K562 (cell line): ENCODE measurements around the gene TAF5L.

ENCODE experiments used
- EZH2 ChIP-seq: IDR thresholded peaks from 2 replicates; pipeline ENCODE4 v1.6.1; 2012; ENCODE audit warnings: low read depth, mild to moderate bottlenecking, inconsistent platforms, low read length, borderline replicate concordance
- HOXB6 ChIP-seq: fragments of 250-450 bp; sonication (Bioruptor Pico); IDR thresholded peaks from 2 replicates; pipeline ENCODE4 v1.5.1; 2022; ENCODE audit warnings: mild to moderate bottlenecking, borderline replicate concordance
- MXI1 ChIP-seq: IDR thresholded peaks from 2 replicates; pipeline ENCODE4 v1.6.1; 2011; ENCODE audit warnings: low read depth, mild to moderate bottlenecking, improper control_type of control experiment, low read length
- SAFB ChIP-seq: fragments of 200-400 bp; formaldehyde crosslinking; IDR thresholded peaks from 2 replicates; pipeline ENCODE4 v1.6.1; 2017; ENCODE audit warnings: low read depth, low read length, borderline replicate concordance
- SAFB2 ChIP-seq: fragments of 200-400 bp; formaldehyde crosslinking; IDR thresholded peaks from 2 replicates; pipeline ENCODE4 v1.6.1; 2018; ENCODE audit warnings: borderline replicate concordance, low read length, low read depth, moderate library complexity; ENCODE audit not compliant: severe bottlenecking
- SPI1 ChIP-seq: IDR thresholded peaks from 2 replicates; pipeline ENCODE4 v1.6.1; 2011; ENCODE audit warnings: low read depth, low read length, control low read depth, borderline replicate concordance
- SRSF7 ChIP-seq: fragments of 200-400 bp; formaldehyde crosslinking; optimal IDR thresholded peaks from 2 replicates; pipeline ENCODE3; 2017; ENCODE audit warnings: mild to moderate bottlenecking, low read depth, low read length
- UBTF ChIP-seq, 2 experiments: IDR thresholded peaks; 2 replicates each; pipeline ENCODE4 v1.6.1; 2012; ENCODE audit warnings: improper control_type of control experiment in 2 of 2, low read depth in 2 of 2, low read length in 2 of 2, borderline replicate concordance in 1 of 2

GRCh38 chr1:229620876-229621275, 5.0 kb downstream of the TAF5L start:
- no peak for TF ChIP-seq HOXB6 (CRISPR knock-in tag)
- TF ChIP-seq UBTF (IDR thresholded peaks at IDR 0.05; ENCODE audit: borderline replicate concordance in 1 of 2, low read depth in 2 of 2, low read length in 2 of 2), result no peak
- TF ChIP-seq SAFB2, result no peak
- TF ChIP-seq SPI1, result no peak
- no peak for TF ChIP-seq SAFB
- TF ChIP-seq SRSF7, result no peak
- no peak for TF ChIP-seq EZH2
- TF ChIP-seq MXI1, result no peak
